ENCODE measurements around the gene MACROD1.

The MACROD1 gene

DNA sequence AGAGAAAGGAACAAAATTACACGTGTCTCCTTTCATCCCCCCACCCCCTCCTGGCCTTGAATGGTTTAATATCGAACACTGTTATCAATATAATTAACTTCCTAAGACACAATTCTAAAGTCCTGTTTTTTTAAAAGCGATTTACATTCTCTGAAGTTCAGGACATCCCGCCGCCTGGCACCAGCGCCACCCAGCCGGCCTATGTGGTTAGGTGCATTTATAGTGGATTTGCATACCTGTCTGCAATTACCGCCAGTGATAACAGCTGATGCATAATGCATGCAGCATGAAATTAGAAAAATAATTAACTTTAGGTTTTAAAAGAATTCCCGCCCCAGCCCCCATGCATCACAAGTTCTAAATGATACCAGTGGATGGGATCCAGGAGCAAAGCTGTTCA, 58.6 kb downstream of the MACROD1 start:
- Histone ChIP-seq H3K9ac (no peak overlapping the region), H3K27me3 (ENCODE audit: control insufficient read depth, insufficient read depth, low read length) (no peaks in the 10 kb centered on the region), H3K4me3 (ENCODE audit: low read depth, low read length) (no peak overlapping the region), H3K9me3 (ENCODE audit: control insufficient read depth, low read length) (no peaks in the 10 kb centered on the region), H3K36me3 (ENCODE audit: control insufficient read depth, insufficient read depth, low read length) (no peaks in the 10 kb centered on the region), H3K27ac (no peak overlapping the region), H3K4me1 (no peaks in the 10 kb centered on the region), H3K79me2 (no peaks in the 10 kb centered on the region), H2AFZ (no peak overlapping the region), H3K4me2 (ENCODE audit: low read length) (no peak overlapping the region)
- TF ChIP-seq, protein P1, sequence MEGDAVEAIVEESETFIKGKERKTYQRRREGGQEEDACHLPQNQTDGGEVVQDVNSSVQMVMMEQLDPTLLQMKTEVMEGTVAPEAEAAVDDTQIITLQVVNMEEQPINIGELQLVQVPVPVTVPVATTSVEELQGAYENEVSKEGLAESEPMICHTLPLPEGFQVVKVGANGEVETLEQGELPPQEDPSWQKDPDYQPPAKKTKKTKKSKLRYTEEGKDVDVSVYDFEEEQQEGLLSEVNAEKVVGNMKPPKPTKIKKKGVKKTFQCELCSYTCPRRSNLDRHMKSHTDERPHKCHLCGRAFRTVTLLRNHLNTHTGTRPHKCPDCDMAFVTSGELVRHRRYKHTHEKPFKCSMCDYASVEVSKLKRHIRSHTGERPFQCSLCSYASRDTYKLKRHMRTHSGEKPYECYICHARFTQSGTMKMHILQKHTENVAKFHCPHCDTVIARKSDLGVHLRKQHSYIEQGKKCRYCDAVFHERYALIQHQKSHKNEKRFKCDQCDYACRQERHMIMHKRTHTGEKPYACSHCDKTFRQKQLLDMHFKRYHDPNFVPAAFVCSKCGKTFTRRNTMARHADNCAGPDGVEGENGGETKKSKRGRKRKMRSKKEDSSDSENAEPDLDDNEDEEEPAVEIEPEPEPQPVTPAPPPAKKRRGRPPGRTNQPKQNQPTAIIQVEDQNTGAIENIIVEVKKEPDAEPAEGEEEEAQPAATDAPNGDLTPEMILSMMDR (IDR thresholded peaks at IDR 0.05), result no peak

DNA sequence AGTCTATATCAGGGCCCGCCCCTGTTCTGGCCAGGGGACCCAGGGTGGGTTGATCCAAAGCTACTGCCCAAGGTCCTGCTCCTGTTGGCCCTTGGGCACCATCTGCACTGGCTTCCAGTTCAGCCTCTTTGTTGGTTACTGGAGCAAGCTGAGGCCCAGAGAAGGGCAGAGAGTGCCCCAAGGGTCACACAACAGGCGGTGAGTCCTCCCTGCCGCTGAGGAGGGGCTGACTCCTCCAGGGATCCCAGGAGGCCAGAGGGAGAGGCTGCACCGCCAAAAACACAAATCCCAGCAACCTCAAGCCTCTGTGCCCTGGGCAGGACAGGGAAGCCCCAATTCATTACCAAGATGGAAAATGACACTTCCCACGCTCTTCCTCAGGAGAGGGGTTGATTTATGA, 61.3 kb downstream of the MACROD1 start:
- Histone ChIP-seq H3K36me3 (ENCODE audit: control insufficient read depth, insufficient read depth, low read length) (no peaks in the 10 kb centered on the region), H3K4me3 (ENCODE audit: low read depth, low read length) (no peak overlapping the region), H3K27me3 (ENCODE audit: control insufficient read depth, insufficient read depth, low read length) (no peaks in the 10 kb centered on the region), H3K4me1 (no peaks in the 10 kb centered on the region), H3K27ac (no peak overlapping the region), H3K9me3 (ENCODE audit: control insufficient read depth, low read length) (no peaks in the 10 kb centered on the region), H2AFZ (no peak overlapping the region), H3K9ac (no peak overlapping the region), H3K79me2 (no peaks in the 10 kb centered on the region), H3K4me2 (ENCODE audit: low read length) (no peak overlapping the region)
- TF ChIP-seq, protein P1 (IDR thresholded peaks at IDR 0.05), result no peak

DNA sequence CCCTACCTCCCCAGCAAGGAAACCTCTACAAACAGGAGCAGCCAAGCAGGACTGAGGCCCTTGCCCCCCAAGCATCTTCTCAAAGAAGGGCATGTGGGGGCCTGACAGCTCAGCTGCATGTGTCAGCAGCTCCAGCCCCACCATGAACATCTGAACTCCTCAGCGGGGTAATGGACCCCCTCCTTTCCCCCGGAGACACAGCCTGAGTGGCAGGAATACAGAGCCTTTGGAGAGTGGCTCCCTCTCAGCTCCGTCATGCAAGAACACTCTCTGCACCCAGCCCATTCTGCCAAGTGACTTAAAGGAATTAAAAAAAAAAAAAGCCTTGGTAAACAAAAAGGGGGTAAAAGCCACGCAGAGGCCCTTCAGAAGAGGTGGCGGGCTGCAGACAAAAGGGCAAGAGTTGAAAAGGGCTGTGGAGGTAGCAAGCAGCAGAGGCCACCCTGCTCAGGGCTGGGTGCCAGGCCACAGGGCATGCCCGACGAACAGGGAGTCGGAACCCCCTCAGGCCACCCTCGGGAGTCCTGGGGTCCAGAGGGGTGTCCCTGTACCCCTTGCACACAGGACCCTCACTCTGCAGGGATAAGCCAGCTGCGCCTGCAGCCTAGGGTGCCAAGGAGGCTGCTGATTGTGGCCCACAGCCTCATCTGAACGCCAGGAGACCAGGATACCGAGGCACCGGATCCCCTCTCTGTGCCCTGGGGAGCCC, 62.5 kb downstream of the MACROD1 start:
- no peak overlapping the region for H2AFZ ChIP-seq
- H3K79me2 ChIP-seq, result no peaks in the 10 kb centered on the region
- H3K36me3 ChIP-seq (ENCODE audit: control insufficient read depth, insufficient read depth, low read length), result no peaks in the 10 kb centered on the region
- H3K9me3 ChIP-seq (ENCODE audit: control insufficient read depth, low read length), result no peaks in the 10 kb centered on the region
- no peak overlapping the region for H3K4me3 ChIP-seq (ENCODE audit: low read depth, low read length)
- no peak overlapping the region for H3K9ac ChIP-seq
- H3K27me3 ChIP-seq (ENCODE audit: control insufficient read depth, insufficient read depth, low read length), result no peaks in the 10 kb centered on the region
- H3K4me1 ChIP-seq, result no peaks in the 10 kb centered on the region
- TF ChIP-seq, protein P1 (IDR thresholded peaks at IDR 0.05), result no peak
- no peak overlapping the region for H3K4me2 ChIP-seq (ENCODE audit: low read length)
- H3K27ac ChIP-seq, result no peak overlapping the region

DNA sequence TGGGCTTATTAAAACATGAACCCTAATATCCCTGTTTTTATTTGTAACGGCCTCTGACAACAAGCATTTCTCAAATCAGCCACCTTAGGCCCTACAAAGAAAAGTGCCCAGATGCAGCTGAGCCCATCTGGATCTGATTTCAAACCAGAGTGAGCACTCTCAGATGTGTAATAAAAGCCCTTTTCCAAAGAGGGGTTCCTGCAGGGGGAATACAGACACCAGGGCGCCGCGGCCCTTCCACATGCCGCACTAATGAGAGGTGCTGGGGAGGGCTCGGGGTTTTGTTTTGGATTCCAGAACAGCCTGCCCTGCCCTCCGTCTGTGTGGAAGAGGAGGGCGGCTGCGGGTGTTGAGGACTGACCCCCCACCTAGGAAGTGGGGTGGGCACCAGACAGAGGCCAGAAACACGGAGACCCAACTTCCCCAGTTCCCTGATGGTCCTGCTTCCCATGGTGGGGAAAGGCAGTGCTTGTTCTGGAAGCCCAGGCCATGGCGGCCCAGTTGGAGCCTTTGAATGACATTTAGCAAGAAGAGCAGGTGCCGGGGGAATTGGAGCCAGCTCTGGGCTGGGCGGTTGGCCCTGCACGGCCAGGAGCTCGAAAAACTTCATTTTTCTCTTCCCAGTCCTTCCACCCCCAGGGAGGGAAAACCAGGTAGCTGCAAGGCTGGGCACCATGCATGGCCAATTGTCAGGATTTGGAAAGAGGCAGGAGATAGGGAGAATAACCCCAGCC, 63.7 kb downstream of the MACROD1 start:
- TF ChIP-seq, protein P1 (IDR thresholded peaks at IDR 0.05), result no peak
- Histone ChIP-seq H3K27ac (no peak overlapping the region), H3K4me3 (ENCODE audit: low read depth, low read length) (no peak overlapping the region), H3K4me2 (ENCODE audit: low read length) (no peak overlapping the region), H3K9ac (no peak overlapping the region), H3K4me1 (no peaks in the 10 kb centered on the region), H3K27me3 (ENCODE audit: control insufficient read depth, insufficient read depth, low read length) (no peaks in the 10 kb centered on the region), H3K36me3 (ENCODE audit: control insufficient read depth, insufficient read depth, low read length) (no peaks in the 10 kb centered on the region), H2AFZ (no peak overlapping the region), H3K9me3 (ENCODE audit: control insufficient read depth, low read length) (no peaks in the 10 kb centered on the region), H3K79me2 (no peaks in the 10 kb centered on the region)
